ENCODE results near the gene UXT. TPM values are rescaled to one million over a fixed set of nuclear protein-coding genes. Genes with fewer than 3 reads are reported as not detected.

Gene UXT
- total and polyA plus RNA-seq, 9 of the 15 experiments (the other 6 are each of a cell fraction or from before 2014, with no cell fraction given): 141 to 300 (median 204) TPM

DNA sequence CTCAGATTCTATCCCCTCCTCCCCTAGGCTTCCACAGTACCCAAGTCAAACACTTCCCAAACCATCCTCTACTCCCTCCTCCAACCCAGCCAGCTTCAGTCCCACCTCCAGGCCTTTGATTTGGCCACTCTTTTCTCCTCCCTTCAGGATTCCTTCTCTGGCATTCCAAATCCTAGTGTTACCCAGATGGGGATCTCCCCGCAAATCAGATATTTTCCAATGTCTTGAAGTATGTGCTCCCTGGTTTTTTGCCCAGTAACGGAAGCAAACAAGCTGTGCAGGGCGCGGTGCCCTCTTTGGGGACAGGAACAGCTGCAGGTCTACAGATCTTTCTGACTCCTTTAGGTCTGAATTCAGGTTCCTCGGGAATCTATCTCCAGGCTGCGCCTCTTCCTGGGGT, 37.1 kb downstream of the UXT start:
- in situ Hi-C loops (cut with MboI): no loop called here
- TF ChIP-seq ZNF197 (CRISPR knock-in tag; IDR thresholded peaks at IDR 0.05; ENCODE audit: low read depth): no peak
- TF ChIP-seq ZNF609 (CRISPR knock-in tag; IDR thresholded peaks at IDR 0.05; ENCODE audit: borderline replicate concordance): no peak
- no peak for TF ChIP-seq SAFB2 (IDR thresholded peaks at IDR 0.05; ENCODE audit: borderline replicate concordance, low read depth, low read length, severe bottlenecking)
- TF ChIP-seq, protein P1, sequence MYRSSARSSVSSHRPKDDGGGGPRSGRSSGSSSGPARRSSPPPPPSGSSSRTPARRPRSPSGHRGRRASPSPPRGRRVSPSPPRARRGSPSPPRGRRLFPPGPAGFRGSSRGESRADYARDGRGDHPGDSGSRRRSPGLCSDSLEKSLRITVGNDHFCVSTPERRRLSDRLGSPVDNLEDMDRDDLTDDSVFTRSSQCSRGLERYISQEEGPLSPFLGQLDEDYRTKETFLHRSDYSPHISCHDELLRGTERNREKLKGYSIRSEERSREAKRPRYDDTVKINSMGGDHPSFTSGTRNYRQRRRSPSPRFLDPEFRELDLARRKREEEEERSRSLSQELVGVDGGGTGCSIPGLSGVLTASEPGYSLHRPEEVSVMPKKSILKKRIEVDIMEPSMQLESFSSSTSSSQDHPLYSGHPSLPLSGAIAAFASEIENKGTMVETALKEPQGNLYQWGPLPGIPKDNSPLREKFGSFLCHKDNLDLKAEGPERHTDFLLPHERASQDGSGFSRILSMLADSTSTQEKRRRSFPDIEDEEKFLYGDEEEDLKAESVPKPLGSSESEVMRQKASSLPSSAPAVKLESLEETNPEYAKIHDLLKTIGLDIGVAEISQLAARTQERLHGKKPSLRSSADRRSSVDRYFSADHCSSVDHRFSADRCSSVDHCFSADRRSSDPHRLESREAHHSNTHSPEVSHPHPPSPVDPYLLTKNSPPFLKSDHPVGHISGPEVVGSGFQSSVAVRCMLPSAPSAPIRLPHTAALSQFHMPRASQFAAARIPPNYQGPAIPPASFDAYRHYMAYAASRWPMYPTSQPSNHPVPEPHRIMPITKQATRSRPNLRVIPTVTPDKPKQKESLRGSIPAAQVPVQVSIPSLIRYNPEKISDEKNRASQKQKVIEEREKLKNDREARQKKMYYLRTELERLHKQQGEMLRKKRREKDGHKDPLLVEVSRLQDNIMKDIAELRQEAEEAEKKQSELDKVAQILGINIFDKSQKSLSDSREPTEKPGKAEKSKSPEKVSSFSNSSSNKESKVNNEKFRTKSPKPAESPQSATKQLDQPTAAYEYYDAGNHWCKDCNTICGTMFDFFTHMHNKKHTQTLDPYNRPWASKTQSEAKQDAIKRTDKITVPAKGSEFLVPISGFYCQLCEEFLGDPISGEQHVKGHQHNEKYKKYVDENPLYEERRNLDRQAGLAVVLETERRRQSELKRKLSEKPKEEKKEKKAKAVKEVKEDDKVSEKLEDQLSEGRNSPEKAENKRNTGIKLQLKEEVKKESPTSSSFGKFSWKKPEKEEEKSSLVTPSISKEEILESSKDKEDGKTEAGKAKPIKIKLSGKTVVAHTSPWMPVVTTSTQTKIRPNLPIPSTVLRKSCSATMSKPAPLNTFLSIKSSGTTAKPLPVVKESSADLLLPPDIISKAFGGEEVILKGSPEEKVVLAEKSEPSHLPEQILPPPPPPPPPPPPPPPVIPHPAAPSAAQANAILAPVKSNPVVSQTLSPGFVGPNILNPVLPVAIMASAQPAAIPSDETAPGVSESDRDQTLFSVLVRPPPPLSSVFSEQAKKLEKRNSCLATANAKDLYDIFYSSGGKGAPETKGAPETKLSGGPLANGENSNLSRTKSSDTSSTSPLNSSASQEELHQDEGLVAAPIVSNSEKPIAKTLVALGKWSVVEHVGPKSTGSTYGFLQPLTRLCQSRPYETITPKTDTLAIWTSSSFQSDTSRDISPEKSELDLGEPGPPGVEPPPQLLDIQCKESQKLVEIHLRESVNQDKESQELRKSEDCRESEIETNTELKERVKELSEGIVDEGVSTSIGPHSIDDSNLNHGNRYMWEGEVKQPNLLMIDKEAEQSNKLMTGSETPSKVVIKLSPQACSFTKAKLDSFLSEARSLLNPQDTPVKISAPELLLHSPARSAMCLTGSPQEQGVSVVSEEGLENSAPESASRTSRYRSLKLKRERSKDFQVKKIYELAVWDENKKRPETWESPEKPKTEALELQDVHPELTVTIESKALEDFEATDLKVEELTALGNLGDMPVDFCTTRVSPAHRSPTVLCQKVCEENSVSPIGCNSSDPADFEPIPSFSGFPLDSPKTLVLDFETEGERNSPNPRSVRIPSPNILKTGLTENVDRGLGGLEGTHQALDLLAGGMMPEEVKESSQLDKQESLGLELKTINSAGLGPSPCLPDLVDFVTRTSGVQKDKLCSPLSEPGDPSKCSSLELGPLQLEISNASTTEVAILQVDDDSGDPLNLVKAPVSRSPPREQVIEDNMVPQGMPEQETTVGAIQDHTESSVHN (IDR thresholded peaks at IDR 0.05; ENCODE audit: borderline replicate concordance in 1 of 2, low read depth in 1 of 2): no peak
- no peak for TF ChIP-seq ZNF239 (CRISPR knock-in tag; IDR thresholded peaks at IDR 0.05)
- no peak for TF ChIP-seq BRF1 (IDR thresholded peaks at IDR 0.05; ENCODE audit: borderline replicate concordance, extremely low read depth, insufficient read length)

More for the DNA sequence above, 37.1 kb downstream of the UXT start:
- H3K4me3 ChIP-seq: no peak overlapping the region
- 0% methylated on average over 6 of the region's 6 CpGs for WGBS (ENCODE audit: insufficient coverage, low coverage, missing lambda C conversion rate)
- no peaks in the 10 kb centered on the region for H3K9me3 ChIP-seq (replicated peaks; ENCODE audit: control insufficient read depth, insufficient read depth, low read depth, low read length)
- no TSS peak for BruUV-seq (replicated peaks)
- peaks cover 0 to 34% of the 10 kb centered on the region in 2 experiments; a peak in 2 of 5 replicates for H3K27me3 ChIP-seq (ENCODE audit: control insufficient read depth in 2 of 2, insufficient read depth in 2 of 2, low read length in 2 of 2)
- no peaks in the 10 kb centered on the region for H3K79me2 ChIP-seq (ENCODE audit: control insufficient read depth, insufficient read depth, low read length)
- no peaks in the 10 kb centered on the region for H4K20me1 ChIP-seq (replicated peaks; ENCODE audit: control insufficient read depth, insufficient read depth, low read length)
- POLR2A ChIA-PET: no interaction called here
- peaks cover 0 to 22% of the 10 kb centered on the region in 2 experiments; a peak in 2 of 5 replicates for H3K4me1 ChIP-seq (replicated peaks in 1 of 2; ENCODE audit: control insufficient read depth in 2 of 2, insufficient read depth in 2 of 2, low read length in 2 of 2)
- H3K9ac ChIP-seq (ENCODE audit: insufficient read depth in 1 of 2, low read depth in 2 of 2, low read length in 2 of 2): no peak overlapping the region
- ATAC-seq (no peak), FAIRE-seq (no peak), DNase-seq (ENCODE audit: extremely low read depth in 1 of 4, low spot score in 3 of 4) (no peak)
- intact Hi-C loops (cut with micrococcal nuclease): no loop called here
- H3K4me2 ChIP-seq (ENCODE audit: insufficient read depth, low read length): no peak overlapping the region
- H3K9me1 ChIP-seq (ENCODE audit: control insufficient read depth, insufficient read depth, low read length): no peaks in the 10 kb centered on the region
- no peaks in the 10 kb centered on the region for H3K36me3 ChIP-seq (ENCODE audit: control insufficient read depth, insufficient read depth, low read length)
- H2AFZ ChIP-seq (ENCODE audit: low read depth, low read length): no peak overlapping the region
- H3K27ac ChIP-seq (ENCODE audit: extremely low read depth, low read depth, low read length): no peak overlapping the region
- CTCF ChIA-PET (ENCODE audit: low intra/inter-chr PET ratio): no interaction called here
